GM19324 (cell line): ENCODE results near the gene CTNNA1.
"Not testable (repeated sequence)": the region's sequence is repeated elsewhere in the genome, so short reads cannot be mapped to it uniquely, and the experiment has no call there.

Source experiments
- ATAC-seq: cut with Tn5 transposase; IDR thresholded peaks from one replicate; pipeline ENCODE4 v1.9.1; 2021; ENCODE audit warnings: mild to moderate bottlenecking, moderate library complexity; ENCODE audit not compliant: unreplicated experiment, low FRiP score

Gene CTNNA1

DNA sequence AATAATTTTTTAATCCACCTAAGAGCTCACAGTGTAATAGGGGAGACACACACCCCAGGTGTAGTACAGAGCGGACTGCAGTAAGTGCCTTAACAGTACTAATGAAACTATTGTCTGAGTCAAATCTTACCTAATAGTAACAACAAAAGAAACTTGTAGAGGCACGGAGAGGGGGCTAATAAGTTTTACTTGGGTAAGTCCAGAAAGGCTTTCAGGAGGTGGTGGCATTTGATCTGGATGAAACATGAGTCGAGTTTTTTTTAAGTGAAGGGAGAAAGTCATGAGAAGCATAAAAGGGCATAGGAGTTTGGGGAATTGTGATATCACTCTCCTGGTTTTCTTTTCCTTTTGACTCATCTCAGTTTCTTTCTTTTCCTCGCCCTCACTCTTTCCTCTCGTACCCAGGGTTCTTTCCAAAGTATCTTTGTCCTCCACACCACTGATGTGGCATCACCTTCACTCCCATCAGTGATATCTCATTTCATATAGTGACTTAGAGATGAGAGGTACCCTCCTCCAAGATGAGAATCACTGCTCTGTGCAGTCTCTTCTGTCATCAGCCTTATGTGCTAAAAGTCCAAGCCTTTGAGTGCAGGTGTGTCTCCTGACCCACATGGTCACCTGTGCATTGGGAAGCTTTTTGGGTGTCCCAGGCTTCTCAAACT lies 2.0 kb downstream of the CTNNA1 start:
- no peak for ATAC-seq

GRCh38 chr5:138757061-138757776 lies 4.0 kb downstream of the CTNNA1 start:
- ATAC-seq: no peak

DNA sequence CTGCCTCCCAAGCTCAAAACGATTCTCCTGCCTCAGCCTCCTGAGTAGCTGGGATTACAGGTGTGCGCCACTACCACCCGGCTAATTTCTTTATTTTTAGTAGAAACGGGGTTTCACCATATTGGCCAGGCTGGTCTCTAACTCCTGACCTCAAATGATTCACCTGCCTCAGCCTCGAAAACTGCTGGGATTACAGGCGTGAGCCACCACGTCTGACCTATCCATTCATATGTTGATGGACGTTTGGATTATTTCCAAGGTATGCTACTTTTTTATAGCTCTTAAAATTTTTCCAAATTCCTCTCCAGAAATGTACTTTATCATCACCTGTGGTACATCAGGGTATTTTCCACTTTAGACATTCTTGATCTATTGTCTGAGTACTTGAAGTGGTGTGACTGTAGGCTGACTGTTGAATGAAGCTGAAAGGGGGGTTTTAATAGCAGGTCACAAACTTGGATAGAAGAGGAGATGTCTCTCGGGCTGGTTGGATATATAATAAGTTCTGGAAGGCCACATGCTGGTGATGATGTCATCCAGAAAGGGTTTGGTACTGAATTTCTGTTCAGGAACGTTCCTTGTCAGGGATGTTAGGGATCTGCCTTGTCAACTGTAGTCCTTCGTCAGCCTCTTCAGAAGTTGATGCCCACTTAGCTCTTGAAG lies 7.4 kb downstream of the CTNNA1 start:
- ATAC-seq: no peak

DNA sequence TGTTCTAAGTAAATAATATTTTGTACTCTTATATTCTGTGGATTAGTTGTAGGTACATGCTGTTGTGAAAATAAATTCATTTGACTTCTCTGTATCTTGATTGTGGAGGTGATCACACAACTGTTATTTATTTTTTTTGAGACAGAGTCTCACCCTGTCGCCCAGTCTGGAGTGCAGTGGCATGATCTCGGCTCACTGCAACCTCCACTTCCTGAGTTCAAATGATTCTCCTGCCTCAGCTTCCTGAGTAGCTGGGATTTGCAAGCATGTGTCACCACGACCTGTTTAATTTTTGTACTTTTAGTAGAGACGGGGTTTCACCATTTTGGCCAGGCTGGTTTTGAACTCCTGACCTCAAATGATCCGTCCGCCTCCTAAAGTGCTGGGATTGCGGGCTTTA lies 7.9 kb downstream of the CTNNA1 start:
- ATAC-seq: not testable (repeated sequence)

GRCh38 chr5:138761670-138762069 lies 8.4 kb downstream of the CTNNA1 start:
- ATAC-seq: not testable (repeated sequence)

DNA sequence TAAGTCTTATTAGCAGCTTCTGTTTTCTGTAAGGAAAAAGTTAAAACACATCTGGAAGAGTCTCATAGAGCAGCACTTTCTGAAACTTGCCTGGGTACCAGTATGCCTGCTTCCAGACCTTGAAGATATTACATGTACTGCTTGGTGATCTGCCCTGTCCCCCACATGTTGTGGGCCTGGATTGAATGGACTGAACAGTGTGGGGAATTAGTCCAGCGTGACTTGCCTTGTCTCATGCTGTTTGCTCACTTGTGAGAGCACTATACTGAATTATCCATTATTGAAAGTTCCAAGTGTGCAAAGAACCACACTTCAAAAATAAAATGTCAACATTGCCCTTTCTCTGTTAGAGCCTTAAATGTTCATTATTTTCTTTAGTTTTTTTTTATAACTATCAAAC lies 8.9 kb downstream of the CTNNA1 start:
- ATAC-seq: no peak

DNA sequence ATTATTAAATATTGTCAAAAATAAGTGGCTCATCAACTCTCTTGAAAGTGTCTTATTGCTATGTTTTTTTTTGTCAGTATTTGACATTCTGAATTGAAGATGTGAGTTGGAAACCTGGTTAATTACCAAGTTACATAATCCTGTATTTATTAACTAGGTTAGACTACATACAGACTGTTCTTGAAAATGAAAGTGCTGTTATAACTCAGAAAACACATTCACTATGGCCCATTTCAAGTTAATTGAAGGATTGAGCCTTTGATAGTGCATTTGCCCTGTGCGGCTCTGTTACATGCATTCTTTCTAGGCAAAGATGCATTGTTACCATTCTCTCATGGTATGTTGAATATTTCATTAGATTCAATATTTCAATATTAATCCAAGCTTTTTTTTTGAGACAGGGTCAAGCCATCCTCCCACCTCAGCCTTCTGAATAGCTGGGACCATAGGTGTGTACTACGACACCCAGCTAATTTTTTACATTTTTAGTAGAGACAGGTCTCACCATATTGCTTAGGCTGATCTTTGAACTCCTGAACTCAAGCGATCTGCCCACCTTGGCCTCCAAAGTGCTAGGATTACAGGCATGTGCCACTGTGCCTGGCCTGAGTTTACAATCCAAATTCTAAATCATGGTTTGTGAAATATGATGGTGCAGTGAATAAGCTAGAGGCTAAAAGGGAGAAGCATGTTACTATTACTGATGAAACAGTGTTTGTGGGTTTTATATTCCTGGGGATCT lies 10.0 kb downstream of the CTNNA1 start:
- ATAC-seq: no peak

DNA sequence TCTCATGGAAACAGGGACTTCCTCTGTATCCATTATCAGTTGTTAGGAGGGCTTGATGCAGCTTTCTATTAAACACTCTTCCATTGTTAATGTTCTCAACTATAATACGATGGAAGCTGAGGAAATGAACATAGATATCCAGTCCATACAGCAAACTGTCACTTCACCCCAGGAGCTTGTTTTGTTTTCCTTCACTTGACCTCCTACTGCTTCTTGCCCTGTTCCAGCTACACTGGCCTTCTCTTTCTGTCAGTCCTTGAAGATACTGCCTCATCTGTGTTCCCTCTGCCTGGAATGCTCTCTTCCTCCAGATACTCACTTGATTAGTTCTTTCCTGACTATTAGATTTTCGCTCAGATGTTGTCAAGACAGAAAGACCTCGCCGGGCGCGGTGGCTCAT lies 17.1 kb downstream of the CTNNA1 start:
- ATAC-seq: no peak

DNA sequence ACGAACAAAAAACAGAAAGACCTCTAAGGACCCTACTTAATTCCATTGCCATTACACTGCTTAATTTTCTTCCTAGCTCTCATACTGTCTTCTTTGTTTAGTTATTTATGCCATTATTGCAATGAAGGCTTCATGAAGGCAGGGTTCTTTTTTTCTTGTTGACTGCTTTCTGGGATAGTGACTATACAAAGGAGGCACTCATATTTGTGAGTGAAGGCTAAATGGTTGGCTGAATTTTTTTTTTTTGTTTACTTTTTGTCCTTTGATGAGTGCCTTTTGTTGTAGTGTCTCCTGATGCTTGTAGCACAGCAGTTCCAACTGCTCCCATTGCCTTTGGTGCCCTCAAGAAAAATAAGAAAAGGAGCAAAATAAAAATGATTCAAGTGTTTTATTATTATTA lies 17.8 kb downstream of the CTNNA1 start:
- no peak for ATAC-seq

- ATAC-seq: no peak
Observed at GRCh38 chr5:138772986-138773594, 19.9 kb downstream of the CTNNA1 start.

DNA sequence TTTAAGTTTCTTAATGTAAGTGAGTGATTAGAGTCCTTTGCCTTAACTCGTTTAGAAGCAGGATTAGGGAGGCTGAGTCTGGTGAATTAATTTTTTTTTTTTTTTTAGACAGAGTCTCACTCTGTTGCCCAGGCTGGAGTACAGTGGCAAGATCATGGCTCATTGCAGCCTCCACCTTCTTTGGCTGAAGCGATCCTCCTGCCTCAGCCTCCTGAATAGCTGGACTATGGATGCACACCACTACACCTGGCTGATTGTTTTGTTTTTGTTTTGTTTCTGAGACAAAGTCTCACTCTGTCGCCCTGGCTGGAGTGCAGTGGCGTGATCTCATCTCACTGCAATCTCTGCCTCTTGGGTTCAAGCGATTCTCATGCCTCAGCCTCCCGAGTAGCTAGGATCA lies 20.4 kb downstream of the CTNNA1 start:
- ATAC-seq: not testable (repeated sequence)

DNA sequence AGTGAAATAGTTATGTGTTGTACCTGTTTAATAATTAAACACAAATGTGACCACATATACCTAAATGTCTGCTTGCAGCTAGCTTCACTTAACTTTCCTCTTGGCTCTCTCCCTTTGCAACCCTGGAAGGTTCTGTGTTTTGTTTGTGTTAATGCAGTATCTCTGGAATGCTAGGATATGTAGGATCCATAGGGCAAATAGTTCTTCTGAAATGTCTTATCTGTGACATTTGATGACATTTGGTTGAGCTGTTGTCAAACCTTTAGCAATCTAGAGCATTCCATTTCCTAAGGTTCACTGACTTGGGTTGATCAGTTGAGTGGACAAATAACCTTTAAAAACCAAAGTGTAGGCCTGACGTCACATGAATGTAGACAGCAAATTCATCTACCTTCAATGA lies 21.8 kb downstream of the CTNNA1 start:
- no peak for ATAC-seq

DNA sequence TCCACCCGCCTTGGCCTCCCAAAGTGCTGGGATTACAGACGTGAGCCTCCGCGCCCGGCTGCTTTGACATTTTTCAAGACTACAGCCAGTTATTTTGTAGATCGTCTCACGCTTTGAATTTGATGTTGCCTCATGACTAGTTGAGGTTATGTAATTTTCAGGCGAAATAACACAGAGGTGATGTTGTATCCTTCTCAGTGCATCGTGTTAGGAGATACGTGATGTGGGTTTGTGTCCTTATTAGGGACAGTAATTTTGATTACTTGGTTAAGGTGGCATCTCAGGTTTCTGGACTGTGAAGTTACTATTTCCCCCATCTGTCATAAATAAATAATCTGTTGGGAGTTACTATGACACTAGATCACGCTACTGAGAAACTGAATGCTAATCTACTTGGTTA lies 25.0 kb downstream of the CTNNA1 start:
- no peak for ATAC-seq

DNA sequence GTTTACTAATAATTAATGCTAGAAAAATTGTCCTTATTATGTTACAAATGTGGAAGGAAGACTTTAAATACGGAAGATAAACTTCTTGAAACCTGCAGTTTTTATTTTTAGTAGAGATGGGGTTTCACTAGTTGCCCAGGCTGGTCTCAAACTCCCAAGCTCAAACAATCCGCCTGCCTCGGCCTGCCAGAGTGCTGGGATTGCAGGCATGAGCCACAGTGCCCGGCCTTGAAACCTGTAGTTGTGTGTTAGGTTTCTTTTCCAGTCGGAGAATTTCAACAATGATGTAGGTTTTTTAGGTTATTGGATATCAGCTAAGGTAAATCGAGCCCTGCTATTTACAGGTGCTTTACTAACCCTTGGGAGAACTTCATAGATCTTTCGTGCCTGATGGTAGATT lies 30.8 kb downstream of the CTNNA1 start:
- ATAC-seq: no peak

- ATAC-seq: no peak
Observed at GRCh38 chr5:138784590-138784989, 31.4 kb downstream of the CTNNA1 start.

DNA sequence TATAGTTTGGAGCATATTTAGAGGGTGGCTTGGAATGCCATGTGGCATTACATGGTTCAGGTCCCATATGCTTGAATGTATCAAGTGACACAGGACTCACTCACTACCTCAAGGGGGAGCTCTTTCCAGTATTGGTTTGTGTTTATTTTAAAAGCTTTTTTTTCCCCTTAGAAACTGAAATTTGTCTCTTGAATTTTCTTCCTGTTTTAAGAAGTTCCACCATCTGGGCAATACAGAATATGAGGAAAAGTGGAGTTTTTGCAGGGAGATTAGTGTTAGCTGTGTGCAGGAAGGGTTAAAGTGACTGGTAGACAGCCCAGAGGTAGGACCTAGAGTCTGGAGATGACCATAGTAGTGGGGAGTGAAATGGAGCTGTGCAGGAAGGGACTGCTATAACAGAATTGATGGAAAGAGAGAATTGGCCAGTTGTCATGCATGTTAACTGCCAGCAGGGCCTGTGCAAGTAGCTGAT lies 36.6 kb downstream of the CTNNA1 start:
- ATAC-seq: no peak

GRCh38 chr5:138790684-138791083 lies 37.5 kb downstream of the CTNNA1 start:
- no peak for ATAC-seq

- ATAC-seq: no peak
Observed at GRCh38 chr5:138792195-138792790, 39.1 kb downstream of the CTNNA1 start.

GRCh38 chr5:138793575-138793974 lies 40.4 kb downstream of the CTNNA1 start:
- no peak for ATAC-seq

DNA sequence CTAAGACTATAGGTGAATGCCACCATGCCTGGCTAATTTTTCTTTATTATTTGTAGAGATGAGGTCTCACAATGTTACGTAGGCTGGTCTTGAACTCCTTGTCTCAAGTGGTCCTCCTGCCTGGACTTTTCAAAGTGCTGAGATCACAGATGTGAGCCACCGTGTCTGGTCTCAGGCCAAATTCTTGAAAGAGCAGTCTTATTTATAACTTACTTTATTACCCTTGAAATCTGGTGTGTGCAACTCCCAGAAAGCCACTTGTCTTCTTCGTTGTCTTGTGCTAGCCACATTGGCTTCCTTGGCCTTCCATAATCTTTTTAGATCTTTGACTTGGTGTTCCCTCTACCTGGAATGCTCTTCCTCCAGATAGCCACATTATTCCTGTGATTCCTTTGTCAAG lies 50.1 kb downstream of the CTNNA1 start:
- ATAC-seq: no peak
